Body of pancreas (tissue), 4 donors: ENCODE data around the gene PIMREG.

Source experiments
- POLR2A ChIP-seq, 3 donors: fragments of 450-650 bp; IDR thresholded peaks; one replicate each; pipeline ENCODE4 v1.6.1; 2016; ENCODE audit warnings: antibody characterized with exemption in 3 of 3, mild to moderate bottlenecking in 2 of 3
- TF ChIP-seq, protein P1 (sequence below), 7 experiments: fragments of 450-650 bp in 4 of 7; fragments of 200-600 bp in 3 of 7; sonication (generic) in 3 of 7; IDR thresholded peaks; one replicate each; pipeline ENCODE4 v1.5.1; 2016 to 2019; ENCODE audit warnings: antibody characterized with exemption in 7 of 7

- TF ChIP-seq, protein P1, sequence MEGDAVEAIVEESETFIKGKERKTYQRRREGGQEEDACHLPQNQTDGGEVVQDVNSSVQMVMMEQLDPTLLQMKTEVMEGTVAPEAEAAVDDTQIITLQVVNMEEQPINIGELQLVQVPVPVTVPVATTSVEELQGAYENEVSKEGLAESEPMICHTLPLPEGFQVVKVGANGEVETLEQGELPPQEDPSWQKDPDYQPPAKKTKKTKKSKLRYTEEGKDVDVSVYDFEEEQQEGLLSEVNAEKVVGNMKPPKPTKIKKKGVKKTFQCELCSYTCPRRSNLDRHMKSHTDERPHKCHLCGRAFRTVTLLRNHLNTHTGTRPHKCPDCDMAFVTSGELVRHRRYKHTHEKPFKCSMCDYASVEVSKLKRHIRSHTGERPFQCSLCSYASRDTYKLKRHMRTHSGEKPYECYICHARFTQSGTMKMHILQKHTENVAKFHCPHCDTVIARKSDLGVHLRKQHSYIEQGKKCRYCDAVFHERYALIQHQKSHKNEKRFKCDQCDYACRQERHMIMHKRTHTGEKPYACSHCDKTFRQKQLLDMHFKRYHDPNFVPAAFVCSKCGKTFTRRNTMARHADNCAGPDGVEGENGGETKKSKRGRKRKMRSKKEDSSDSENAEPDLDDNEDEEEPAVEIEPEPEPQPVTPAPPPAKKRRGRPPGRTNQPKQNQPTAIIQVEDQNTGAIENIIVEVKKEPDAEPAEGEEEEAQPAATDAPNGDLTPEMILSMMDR (IDR thresholded peaks at IDR 0.05), result no peak
- TF ChIP-seq POLR2A (IDR thresholded peaks at IDR 0.05), result no peak
Observed at GRCh38 chr17:6408735-6409134, 35.5 kb upstream of the PIMREG start.
